C1 segment of cervical spinal cord (tissue), 14 donors: ENCODE results near the gene SSX4.
"Not testable (repeated sequence)": the region's sequence is repeated elsewhere in the genome, so short reads cannot be mapped to it uniquely, and the experiment has no call there.

ENCODE experiments used
- DNase-seq, 14 donors: peaks; one replicate each; lab custom pipeline; 2025; lab: John Stamatoyannopoulos, UW

Gene SSX4, protein sequence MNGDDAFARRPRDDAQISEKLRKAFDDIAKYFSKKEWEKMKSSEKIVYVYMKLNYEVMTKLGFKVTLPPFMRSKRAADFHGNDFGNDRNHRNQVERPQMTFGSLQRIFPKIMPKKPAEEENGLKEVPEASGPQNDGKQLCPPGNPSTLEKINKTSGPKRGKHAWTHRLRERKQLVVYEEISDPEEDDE

DNA sequence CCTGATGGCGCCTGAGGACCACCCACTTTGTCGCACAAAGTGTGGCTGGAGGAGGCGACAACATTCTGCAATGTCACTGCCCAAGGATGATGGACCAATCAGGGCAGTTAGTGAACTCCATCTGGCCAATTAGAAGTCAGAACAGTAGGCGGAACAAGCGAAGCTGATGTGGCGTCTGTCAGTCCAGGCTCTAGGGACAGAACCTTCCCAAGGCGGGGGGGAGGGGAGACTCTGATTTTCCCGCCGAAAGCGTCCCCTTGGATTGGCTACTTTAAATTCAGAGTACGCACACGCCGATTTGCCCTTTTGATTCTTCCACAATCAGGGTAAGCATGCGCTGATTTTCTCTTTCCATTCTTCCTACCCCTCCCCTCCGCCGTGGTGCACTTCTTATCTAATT, at the start of gene SSX4:
TSS of gene SSX4 (plus strand) at position 301 of the 400 bp plus-strand sequence. CDS start 515 bp downstream, outside the sequence.
- DNase-seq, result not testable (repeated sequence)

DNA sequence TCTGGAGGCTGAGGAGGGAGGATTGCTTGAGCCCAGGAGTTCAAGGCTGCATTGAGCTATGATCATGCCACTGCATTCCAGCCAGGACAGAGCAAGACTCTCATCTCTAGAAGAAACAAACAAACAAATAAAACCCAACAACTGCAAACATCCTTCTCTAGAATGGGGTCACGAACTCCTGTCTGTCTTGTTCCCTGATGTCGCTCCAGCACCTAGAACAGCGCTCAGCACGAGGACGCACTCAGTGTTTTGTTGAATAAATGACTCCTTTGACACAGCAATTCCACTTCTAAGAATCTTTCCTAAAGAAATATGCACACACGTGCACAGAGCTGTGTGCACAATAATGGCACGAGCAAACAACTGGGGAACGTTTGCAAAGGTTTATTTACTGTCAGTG, 37.3 kb upstream of the SSX4 start:
- not testable (repeated sequence) for DNase-seq

DNA sequence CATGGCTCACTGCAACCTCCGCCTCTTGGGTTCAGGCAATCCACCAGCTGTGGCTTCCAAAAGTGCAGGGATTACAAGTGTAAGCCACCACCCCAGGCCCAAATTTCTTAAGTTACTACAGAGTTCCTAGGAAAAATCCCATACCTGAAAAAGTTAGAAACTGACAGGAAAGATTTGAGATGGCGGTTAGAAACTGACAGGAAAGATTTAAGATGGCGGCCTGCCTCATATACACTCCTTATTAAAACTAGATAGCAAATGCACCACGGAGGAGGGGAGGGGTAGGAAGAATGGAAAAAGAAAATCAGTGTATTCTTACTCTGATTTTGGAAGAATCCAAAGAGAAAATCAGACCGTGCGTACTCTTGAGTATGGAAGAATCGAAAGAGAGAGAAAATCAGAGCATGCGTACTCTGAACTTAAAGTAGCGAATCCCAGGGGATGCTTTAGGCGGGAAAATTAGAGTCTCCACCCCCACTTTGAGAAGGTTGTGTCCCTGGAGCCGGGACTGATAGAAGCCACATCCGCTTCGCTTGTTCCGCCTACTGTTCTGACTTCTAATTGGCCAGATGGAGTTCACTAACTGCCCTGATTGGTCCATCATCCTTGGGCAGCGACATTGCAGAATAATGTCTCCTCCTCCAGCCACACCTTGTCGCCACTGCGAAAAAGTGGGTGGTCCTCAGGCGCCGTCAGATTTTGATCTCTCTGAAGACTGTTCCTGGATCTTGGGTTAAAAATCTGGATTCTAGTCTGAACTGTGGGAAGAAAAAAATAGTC, 26.8 kb upstream of the SSX4 start, which contains the start of gene SSX3:
TSS of gene SSX3 (minus strand) at position 389 of the 780 bp plus-strand sequence. CDS start 1,454 bp downstream, outside the sequence.
- DNase-seq, result not testable (repeated sequence)

DNA sequence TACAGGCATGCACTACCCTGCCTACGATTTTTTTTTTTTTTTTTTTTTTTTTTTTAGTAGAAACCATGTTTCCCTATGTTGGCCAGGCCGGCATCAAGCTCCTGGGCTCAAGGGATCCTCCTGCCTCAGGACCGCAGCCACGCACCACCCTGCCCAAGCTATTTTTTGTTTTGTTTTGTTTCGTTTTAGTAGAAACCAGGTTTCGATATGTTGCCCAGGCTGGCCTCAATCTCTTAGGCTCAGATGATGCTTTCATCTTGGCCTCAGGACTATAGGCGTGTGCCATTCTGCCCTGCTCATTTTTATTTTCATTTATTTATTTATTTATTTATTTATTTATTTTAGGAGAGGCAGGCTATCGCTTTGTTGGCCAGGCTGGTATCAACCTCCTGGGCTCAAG, 25.7 kb upstream of the SSX4 start:
- no peak for DNase-seq

DNA sequence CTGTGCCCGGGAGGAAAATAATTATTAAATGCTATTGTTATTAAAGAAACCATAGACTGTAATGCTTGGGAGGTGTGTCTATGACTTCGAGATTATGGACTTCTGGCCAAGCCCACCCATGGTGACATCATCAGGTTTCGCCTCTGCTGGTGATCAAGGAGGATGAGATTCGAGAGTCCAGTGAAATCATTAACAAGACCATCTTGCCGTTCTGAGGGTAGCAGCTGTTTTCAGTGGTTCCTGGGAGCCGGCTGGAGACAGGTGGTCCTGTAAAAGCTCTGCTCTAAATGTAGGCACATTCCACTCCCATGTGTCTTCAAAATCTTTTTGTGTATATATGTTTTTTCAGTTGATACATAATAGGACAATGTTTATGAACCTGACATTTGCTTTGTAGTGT, 24.1 kb upstream of the SSX4 start:
- DNase-seq, result not testable (repeated sequence)

DNA sequence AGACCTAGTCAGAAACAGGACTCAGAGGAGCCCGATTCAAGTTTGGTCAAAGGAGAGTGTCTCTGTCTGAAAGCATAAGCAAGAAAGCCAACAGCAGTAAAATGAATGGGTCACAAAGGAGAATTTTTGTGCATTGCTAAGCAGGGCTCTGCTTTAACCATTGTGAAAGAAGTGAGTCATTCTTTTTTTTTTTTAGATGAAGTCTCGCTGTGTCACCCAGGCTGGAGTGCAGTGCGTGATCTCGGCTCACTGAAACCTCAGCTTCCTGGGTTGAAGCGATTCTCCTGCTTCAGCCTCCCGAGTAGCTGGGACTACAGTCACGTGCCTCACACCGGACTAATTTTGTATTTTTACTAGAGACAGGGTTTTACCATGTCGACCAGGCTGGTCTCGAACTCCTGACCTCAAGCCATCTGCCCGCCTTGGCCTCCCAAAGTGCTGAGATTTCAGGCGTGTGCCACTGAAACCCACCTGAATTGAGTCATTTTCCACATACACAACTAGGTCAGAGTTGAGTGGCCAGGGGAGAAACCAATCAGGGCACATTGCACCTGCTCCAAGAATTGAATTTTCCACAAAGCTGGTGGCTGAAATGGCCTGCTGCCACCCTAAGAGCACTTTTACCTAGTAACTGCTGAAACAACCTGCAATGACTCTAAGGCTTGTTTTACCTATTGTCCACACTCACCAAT, 15.5 kb upstream of the SSX4 start:
- not testable (repeated sequence) for DNase-seq

DNA sequence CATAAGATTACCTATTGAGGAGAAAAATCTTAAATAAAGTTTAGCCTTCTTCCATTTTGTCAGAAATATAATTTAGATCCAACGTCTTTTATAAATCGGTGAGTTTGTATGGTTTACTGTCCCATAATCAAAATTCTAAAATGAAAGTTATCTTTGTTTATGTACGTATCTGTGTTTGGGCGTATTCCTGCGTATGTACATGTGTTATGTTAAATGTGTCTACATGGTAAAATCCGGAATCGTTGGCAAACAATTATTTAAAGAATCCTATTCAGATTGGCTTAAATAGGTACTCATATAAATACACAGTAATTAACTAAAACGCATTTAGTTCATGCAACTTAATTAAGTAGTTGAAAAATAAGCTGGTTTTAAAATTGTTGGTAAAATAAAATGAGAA, 12.9 kb upstream of the SSX4 start:
- not testable (repeated sequence) for DNase-seq

DNA sequence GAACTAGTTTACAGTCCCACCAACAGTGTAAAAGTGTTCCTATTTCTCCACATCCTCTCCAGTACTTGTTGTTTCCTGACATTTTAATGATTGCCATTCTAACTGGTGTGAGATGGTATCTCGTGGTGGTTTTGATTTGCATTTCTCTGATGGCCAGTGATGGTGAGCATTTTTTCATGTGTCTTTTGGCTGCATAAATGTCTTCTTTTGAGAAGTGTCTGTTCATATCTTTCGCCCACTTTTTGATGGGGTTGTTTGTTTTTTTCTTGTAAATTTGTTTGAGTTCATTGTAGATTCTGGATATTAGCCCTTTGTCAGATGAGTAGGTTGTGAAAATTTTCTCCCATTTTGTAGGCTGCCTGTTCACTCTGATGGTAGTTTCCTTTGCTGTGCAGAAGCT, 13.6 kb downstream of the SSX4 start:
- not testable (repeated sequence) for DNase-seq

DNA sequence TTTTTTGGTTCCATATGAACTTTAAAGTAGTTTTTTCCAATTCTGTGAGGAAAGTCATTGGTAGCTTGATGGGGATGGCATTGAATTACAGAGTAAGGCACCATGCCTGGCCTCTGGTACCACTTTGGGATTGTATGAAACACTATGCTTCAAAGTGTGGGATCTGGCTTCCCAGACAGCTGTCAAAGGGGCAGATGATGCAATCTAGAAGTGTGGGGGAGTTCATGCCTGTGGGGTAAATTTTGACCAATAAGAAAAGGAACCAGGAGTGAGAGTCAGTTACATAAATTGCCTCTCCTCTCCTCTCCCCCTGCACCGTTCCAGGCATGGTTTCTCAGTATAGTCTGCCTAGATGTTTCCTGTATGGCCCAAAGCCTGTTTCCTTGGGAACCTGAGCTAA, 14.5 kb downstream of the SSX4 start:
- not testable (repeated sequence) for DNase-seq

DNA sequence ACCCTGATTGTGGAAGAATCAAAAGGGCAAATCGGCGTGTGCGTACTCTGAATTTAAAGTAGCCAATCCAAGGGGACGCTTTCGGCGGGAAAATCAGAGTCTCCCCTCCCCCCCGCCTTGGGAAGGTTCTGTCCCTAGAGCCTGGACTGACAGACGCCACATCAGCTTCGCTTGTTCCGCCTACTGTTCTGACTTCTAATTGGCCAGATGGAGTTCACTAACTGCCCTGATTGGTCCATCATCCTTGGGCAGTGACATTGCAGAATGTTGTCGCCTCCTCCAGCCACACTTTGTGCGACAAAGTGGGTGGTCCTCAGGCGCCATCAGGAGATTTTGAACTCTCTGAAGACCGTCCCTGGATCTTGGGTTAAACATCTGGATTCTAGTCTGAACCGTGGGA, 28.5 kb downstream of the SSX4 start, which contains the start of gene SSX4B:
TSS of gene SSX4B (minus strand) at position 101 of the 400 bp plus-strand sequence. CDS start 588 bp downstream, outside the sequence.
- not testable (repeated sequence) for DNase-seq

DNA sequence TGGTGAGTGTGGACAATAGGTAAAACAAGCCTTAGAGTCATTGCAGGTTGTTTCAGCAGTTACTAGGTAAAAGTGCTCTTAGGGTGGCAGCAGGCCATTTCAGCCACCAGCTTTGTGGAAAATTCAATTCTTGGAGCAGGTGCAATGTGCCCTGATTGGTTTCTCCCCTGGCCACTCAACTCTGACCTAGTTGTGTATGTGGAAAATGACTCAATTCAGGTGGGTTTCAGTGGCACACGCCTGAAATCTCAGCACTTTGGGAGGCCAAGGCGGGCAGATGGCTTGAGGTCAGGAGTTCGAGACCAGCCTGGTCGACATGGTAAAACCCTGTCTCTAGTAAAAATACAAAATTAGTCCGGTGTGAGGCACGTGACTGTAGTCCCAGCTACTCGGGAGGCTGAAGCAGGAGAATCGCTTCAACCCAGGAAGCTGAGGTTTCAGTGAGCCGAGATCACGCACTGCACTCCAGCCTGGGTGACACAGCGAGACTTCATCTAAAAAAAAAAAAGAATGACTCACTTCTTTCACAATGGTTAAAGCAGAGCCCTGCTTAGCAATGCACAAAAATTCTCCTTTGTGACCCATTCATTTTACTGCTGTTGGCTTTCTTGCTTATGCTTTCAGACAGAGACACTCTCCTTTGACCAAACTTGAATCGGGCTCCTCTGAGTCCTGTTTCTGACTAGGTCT, 43.8 kb downstream of the SSX4 start:
- not testable (repeated sequence) for DNase-seq

DNA sequence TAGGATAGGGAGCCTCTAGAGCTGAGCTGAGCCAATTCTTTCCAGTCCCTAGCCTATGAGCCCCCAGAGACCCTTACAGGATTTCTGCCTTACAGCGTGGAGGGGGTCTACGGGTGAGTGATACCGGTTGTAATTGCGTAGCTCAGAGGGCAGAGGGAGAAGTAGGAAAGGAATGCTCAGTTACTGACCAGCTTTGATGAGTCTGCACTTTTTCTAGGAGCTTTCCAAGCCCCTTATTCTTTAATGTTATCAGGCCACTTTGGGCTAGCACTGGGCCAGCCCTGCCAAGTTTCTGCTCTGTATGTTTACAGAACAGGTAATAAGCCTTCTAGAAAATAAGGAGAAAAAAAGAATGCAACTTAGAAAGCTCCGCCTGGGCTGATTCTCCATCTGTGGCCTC, 46.3 kb downstream of the SSX4 start:
- not testable (repeated sequence) for DNase-seq

DNA sequence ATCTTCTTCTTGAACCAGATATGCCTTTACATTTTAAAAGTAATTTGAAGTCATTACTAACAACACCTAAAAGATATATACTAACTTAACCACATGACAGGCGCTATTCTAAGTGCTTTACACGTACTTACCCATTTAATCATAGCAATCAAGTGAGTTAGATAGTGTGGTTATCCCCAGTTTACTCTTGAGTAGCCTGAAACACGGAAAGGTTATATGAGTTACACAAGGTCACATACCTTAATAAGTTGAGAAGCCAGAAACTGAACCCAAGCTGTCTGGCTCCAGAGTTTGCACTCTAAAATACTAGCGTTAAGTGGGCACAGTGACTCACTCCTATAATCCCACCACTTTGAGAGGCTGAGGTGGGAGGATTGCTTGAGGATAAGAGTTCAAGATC, 46.8 kb downstream of the SSX4 start:
- not testable (repeated sequence) for DNase-seq

DNA sequence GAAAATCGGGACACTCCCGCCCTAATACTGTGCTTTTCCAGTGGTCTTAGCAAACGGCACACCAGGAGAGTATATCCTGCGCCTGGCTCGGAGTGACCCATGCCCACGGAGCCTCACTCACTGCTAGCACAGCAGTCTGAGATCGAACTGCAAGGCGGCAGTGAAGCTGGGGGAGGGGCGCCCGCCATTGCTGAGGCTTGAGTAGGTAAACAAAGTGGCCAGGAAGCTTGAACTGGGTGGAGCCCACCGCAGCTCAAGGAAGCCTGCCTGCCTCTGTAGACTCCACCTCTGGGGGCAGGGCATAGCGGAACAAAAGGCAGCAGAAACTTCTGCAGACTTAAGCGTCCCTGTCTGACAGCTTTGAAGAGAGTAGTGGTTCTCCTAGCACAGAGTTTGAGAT, 50.4 kb downstream of the SSX4 start:
- not testable (repeated sequence) for DNase-seq
